Activated T-cell treated with anti-CD3 and anti-CD28 coated beads for 24 hours (primary cell): ENCODE measurements around the gene AAGAB.
"Not testable (repeated sequence)": the region's sequence is repeated elsewhere in the genome, so short reads cannot be mapped to it uniquely, and the experiment has no call there.

Experiments
- DNase-seq: peaks from one replicate; pipeline ENCODE4 v3.0.0-alpha.2; 2020; ENCODE audit warnings: low read depth

AAGAB gene, protein sequence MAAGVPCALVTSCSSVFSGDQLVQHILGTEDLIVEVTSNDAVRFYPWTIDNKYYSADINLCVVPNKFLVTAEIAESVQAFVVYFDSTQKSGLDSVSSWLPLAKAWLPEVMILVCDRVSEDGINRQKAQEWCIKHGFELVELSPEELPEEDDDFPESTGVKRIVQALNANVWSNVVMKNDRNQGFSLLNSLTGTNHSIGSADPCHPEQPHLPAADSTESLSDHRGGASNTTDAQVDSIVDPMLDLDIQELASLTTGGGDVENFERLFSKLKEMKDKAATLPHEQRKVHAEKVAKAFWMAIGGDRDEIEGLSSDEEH

GRCh38 chr15:67254238-67255175, at the start of gene AAGAB, which contains the start of gene IQCH:
Gene AAGAB (minus strand): TSS chr15:67254661. CDS start chr15:67254631, 30 bp downstream.
Gene IQCH (plus strand): TSS chr15:67254786. CDS start chr15:67254897, 111 bp downstream.
- peak; percentile 97 for DNase-seq

- DNase-seq: no peak
These were observed 49.3 kb upstream of the AAGAB start for GRCh38 chr15:67303490-67304363.

- DNase-seq: no peak
These were observed 46.0 kb upstream of the AAGAB start for GRCh38 chr15:67300266-67301025.

GRCh38 chr15:67296684-67297083, 42.2 kb upstream of the AAGAB start:
- DNase-seq: no peak

GRCh38 chr15:67296188-67296587, 41.7 kb upstream of the AAGAB start:
- DNase-seq: no peak

DNA sequence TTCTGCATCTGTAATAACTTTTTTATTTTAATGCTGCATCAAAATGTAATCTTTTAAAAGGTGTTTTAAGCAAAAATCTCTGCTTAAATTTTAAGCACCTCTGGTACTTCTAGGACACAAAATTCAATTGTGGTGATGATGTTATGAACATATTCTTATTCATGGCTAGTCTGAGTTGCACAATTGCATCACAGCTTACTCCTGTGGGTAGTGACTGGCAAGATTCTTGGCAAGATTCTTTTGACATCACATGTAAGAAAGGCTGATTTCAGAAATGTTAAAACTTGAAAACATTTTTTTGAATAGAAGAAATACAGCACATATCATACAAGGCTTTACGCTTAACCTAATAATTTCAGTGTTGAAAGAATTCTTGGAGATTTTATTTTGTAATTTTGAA, 35.9 kb upstream of the AAGAB start:
- DNase-seq: no peak

- DNase-seq: not testable (repeated sequence)
These were observed 31.9 kb upstream of the AAGAB start for GRCh38 chr15:67286400-67286799.

GRCh38 chr15:67285625-67286024, 31.2 kb upstream of the AAGAB start:
- DNase-seq: not testable (repeated sequence)

- DNase-seq: no peak
These were observed 27.3 kb upstream of the AAGAB start for GRCh38 chr15:67281714-67282113.

- DNase-seq: no peak
These were observed 25.8 kb upstream of the AAGAB start for GRCh38 chr15:67280217-67280616.

GRCh38 chr15:67276666-67277065, 22.2 kb upstream of the AAGAB start:
- no peak for DNase-seq

- no peak for DNase-seq
These were observed 19.8 kb upstream of the AAGAB start for GRCh38 chr15:67274236-67274635.

- no peak for DNase-seq
These were observed 13.8 kb upstream of the AAGAB start for GRCh38 chr15:67267951-67268941.

DNA sequence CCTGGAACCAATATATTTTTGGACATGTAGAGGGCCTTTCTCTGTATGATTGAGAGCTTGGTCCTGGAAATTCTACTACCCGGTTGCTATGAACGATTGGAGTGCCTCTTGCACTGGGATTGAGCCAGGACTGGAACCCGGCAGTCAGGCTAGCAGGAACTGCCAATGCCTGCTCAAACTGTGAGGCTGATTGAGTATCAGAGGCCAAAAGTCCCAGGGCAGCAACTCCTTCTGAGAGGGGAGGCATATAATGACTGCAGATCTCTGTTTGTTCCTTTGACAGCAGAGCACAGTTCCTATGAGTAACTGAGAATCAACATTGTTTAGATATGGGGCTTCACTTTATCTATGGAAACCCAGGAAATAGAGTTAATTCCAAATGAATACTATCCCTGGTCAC, 13.0 kb upstream of the AAGAB start:
- DNase-seq: no peak

DNA sequence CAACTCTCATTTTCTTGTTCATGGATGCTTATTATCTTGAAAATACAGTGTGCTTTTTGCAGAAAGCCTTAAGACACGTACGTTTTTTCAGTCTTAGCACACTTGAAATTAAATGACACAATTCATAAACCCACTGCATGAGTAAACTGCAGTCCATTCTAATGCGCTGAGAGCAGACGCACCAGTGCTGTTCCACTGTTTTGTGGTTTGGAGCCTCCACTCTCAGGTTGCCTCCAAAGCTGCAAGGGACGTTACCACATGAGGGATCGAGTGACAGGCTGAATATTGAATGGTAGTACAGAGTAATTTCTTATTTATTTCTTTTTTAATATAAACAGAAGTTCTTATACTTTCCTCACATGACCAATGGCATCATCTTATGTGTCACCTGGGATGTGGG, 12.4 kb upstream of the AAGAB start:
- no peak for DNase-seq

DNA sequence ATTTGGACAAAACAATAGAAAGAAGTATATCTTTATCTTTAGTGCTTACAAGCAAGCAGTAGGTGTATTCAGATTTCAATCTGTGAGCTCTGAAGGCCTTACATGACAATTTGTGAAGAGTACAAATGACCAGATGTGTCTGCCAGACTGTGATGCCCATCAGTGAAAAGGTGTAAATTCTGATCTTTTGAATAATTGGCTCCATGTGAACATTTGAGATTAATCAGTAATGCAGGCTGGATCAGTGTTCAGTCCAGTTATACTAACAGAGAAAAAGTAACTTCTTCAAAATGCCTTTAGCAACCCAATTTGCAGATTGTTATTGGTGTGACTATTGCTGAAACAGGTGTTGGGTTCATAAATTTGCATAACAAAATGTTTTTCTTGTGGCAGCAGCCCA, 5.3 kb upstream of the AAGAB start:
- DNase-seq: no peak

GRCh38 chr15:67259379-67259778, 4.9 kb upstream of the AAGAB start:
- DNase-seq: no peak

- DNase-seq: not testable (repeated sequence)
These were observed 4.0 kb upstream of the AAGAB start for GRCh38 chr15:67258412-67258811.

DNA sequence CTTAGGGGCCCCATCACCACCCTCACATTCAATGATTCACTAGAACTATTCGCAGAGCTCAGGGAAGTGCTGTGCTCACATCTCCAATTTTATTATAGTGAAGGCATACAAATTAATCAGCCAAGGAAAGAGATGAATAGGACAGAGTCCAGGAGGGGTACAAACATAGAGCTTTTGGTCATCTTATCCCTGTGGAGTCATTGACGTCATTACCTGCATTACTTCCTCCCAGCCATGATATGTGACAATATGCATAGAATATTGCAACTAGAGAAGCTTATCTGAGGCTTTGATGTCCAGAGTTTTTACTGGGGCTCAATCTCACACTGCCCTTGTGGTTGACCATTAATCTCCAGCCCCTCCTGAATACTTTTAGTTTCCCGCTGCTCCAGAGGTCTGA, 1.6 kb upstream of the AAGAB start:
- DNase-seq: no peak
